HEK293T (cell line): Measurements from ENCODE around the gene KEAP1.
"Not testable (repeated sequence)": the region's sequence is repeated elsewhere in the genome, so short reads cannot be mapped to it uniquely, and the experiment has no call there.

Experiments
- CTBP1 ChIP-seq: fragments of 450-650 bp; IDR thresholded peaks from 2 replicates; pipeline ENCODE4 v1.6.1; 2016; ENCODE audit warnings: borderline replicate concordance
- ELF4 ChIP-seq: fragments of 450-650 bp; IDR thresholded peaks from 2 replicates; pipeline ENCODE4 v1.6.1; 2017; ENCODE audit warnings: antibody characterized with exemption
- FOXA1 ChIP-seq: fragments of 450-650 bp; IDR thresholded peaks from 2 replicates; pipeline ENCODE4 v1.6.1; 2016; ENCODE audit warnings: mild to moderate bottlenecking
- FOXK2 ChIP-seq: fragments of 450-650 bp; IDR thresholded peaks from 2 replicates; pipeline ENCODE4 v1.6.1; 2016; ENCODE audit warnings: mild to moderate bottlenecking
- FOXM1 ChIP-seq: fragments of 450-650 bp; IDR thresholded peaks from 2 replicates; pipeline ENCODE4 v1.6.1; 2017; ENCODE audit warnings: mild to moderate bottlenecking, borderline replicate concordance
- HDGF ChIP-seq: fragments of 450-650 bp; IDR thresholded peaks from 2 replicates; pipeline ENCODE4 v1.6.1; 2017; ENCODE audit warnings: antibody characterized with exemption, borderline replicate concordance
- SP1 ChIP-seq: fragments of 450-650 bp; IDR thresholded peaks from 2 replicates; pipeline ENCODE4 v1.6.1; 2017
- SUZ12 ChIP-seq: fragments of 450-650 bp; IDR thresholded peaks from 2 replicates; pipeline ENCODE4 v1.6.1; 2016; ENCODE audit warnings: mild to moderate bottlenecking
- ZNF384 ChIP-seq: fragments of 450-650 bp; IDR thresholded peaks from 2 replicates; pipeline ENCODE4 v1.6.1; 2016
- TF ChIP-seq, protein P1 (sequence below): fragments of 450-650 bp; IDR thresholded peaks from 2 replicates; pipeline ENCODE4 v1.6.1; 2016

DNA sequence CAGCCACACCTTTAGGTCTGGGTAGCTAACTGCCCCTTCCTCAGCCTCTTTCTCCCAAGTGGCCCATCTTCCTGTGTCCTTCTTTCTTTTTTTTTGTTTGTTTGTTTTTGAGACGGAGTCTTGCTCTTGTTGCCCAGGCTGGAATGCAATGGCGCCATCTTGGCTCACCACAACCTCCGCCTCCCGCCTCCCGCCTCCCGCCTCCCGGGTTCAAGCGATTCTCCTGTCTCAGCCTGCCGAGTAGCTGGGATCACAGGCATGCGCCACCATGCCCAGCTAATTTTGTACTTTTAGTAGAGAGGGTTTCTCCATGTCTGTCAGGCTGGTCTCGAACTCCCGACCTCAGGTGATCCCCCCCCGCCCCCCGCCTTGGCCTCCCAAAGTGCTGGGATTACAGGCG is 41.1 kb downstream of the KEAP1 start:
- TF ChIP-seq HDGF, CTBP1, SP1, SUZ12, ELF4, FOXA1, FOXM1, FOXK2, ZNF384: not testable (repeated sequence)
- TF ChIP-seq, protein P1, sequence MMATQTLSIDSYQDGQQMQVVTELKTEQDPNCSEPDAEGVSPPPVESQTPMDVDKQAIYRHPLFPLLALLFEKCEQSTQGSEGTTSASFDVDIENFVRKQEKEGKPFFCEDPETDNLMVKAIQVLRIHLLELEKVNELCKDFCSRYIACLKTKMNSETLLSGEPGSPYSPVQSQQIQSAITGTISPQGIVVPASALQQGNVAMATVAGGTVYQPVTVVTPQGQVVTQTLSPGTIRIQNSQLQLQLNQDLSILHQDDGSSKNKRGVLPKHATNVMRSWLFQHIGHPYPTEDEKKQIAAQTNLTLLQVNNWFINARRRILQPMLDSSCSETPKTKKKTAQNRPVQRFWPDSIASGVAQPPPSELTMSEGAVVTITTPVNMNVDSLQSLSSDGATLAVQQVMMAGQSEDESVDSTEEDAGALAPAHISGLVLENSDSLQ, result not testable (repeated sequence)
